GM19351 (cell line): ENCODE measurements around the gene RHBDL1.

Source experiments
- ATAC-seq: cut with Tn5 transposase; IDR thresholded peaks from one replicate; pipeline ENCODE4 v1.9.1; 2021; ENCODE audit warnings: mild to moderate bottlenecking, moderate library complexity; ENCODE audit not compliant: unreplicated experiment

RHBDL1 gene

DNA sequence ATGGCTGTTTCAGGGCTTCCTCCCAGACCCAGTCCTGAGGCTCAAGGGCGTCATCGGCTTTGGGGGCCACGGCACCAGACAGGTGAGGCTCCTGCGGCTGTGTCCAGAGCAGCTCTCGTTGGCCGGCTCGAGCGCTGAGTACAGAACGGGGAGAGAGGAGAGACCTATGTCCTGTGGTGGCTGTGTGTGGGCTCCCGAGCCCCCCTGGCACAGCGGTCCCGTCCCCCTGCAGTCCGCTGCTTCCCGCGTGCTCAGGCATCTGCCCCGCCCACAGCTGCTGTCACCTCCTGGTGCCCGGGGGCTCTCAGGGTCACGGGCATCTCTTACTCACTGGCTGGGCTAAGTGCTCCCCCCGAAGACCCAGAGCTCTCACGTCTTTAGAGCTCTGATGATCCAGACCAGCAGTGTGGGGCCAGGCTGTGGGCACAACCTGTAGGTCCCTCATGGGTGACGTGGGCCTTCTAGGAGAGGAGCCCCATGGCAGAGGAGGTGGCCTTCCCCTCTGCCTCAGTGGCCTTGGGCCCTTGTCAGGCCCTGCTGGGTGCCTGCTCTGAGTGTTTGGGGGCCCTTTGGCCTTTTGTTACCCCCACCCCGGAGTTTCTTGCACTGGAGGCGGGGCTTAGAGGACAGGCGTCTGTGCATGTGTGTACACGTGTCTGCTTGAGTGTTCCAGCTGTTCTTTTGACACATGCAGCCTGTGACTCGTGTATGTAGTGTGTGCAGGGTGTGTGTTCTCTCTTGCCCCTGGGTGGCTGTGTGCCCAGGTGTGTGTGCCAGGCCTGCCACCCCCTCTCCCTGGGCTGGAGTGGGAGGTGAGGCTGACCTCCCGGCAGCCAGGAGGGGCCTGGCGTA lies 22.8 kb upstream of the RHBDL1 start:
- no peak for ATAC-seq

DNA sequence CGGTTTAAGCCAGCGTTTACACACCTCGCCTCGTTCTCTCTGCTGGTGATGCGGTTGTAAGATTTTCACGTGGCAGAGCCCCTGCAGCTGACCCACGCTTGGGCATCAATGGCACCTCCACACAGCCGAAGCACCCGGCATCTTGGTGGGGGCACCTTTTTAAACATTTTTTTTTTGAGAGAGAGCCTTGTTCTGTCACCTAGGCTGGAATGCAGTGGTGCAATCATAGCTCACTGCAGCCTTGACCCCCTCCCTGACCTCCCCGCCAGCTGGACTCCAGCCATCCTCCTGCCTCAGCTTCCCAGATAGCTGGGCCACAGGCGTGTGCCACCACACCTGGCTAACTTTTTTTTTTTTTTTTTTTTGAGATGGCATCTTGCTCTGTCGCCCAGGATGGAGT lies 21.4 kb upstream of the RHBDL1 start:
- ATAC-seq, result no peak

DNA sequence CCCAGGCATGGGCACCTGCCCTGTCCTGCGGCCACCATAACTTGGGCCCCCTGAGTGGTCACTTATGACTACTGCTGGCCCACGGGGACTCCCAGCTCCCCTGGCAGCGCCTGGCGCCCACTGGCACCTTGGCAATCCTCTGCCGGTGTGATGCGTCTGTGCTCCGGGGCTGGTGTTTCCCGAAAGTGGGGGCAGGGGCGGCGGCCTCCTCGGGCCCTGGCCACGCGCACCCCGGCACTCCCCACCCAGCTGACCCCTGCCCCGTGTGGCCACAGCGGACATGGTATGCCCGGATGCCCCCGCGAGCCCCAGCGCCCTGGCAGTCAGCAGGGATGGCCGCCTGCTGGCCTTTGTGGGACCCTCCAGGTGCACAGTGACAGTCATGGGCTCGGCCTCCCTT lies 18.0 kb upstream of the RHBDL1 start:
- ATAC-seq, result no peak

DNA sequence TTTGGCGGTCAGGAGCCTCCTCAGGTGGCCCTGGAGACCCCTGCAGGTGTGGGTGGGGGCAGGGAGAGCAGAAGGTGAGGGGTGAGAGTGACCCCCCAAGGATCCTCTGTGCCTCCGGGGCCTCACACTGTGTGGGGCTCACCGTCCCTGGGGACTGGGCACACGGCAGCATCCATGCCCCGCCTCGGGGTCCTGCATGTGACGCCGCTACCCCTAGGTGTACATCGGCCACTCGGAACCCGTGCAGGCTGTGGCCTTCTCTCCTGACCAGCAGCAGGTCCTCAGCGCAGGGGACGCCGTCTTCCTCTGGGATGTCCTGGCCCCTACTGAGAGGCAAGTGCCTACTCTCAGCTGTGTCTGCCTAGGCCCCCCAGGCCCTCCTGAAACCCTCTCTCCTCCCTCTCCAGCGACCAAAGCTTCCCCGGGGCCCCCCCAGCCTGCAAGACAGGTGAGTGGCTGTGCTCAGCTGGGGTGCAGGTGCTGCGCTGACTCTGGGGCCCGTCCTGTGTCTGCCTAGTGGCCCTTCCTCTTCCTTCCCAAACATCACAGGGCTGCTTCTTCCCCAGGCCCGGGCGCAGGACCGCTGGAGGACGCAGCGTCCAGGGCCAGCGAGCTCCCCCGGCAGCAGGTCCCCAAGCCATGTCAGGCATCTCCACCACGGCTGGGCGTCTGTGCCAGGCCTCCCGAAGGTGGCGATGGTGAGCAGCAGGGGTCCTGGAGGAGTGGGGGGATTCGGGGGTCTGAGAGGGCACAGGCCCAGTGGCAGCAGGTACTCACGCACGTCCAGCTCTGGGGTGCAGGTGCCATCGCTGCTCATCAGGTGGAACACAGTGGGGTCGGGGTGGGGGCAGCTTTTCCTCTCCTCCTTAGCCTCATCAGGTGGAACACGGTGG lies 16.5 kb upstream of the RHBDL1 start:
- ATAC-seq, result no peak

DNA sequence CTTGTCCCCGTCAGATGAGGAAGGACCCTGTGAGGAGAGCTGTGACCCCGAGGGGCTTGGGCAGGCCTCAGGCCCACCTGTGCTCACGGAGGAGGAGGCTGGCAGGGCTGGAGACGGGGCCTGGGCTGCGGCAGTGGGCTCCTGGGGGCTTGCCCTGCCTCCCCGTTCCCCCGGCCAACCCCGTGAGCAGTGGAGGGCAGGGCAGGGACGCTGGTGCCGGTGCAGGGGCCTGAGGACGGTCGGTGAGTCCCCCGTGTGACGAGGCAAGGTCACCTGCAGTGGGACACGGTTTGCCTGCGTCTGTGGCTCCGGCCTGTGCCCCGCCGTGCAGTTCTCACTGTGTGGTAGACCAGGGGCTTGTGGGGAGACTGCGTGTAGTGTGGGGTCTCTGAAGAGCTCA lies 15.9 kb upstream of the RHBDL1 start:
- ATAC-seq, result no peak

DNA sequence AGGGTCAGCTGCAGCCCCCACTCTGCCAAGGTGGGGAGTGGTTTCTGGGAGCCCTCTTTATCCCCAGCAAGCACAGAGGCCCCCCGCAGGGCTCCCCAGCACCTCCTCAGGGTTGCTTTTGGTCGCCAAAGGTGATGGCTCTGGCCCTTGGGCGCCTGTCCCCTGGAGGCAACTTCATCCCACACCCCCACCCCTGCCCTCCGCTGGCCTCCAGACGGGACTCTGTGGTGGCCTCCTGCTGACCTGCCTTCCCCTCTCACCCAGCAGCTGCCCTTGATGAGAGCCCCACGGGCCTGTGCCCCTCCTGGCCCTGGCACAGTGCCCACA lies 15.4 kb upstream of the RHBDL1 start:
- no peak for ATAC-seq

DNA sequence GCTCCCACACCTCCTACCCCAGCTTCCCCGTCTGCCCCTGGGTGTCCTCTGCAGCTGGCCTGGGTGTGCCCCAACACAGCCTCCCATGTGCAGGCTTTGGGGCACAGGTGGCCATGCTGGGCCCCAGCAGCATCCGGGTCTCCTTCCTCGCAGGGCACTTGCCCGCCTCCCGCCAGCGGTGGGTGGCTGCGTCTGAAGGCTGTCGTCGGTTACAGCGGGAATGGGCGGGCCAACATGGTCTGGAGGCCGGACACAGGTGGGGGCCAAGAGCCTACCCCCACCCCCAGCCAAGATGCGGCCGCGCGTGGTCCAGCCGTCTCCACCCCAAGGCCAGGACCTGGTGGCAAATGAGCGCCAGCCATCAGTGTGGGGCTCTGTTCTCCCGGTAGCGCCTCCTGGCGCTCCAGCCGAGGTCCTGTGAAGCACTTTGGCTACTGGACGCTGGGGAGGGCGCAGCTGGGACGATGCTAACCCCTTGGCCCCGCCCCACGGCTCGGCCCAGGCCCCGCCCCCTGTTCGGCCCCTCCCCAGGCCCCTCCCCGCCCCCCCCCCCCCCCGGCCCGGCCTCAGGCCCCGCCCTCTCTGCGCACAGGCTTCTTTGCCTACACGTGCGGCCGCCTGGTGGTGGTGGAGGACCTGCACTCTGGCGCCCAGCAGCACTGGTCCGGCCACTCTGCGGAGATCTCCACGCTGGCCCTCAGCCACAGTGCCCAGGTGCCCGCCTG lies 14.8 kb upstream of the RHBDL1 start:
- peak; percentile 63 for ATAC-seq

DNA sequence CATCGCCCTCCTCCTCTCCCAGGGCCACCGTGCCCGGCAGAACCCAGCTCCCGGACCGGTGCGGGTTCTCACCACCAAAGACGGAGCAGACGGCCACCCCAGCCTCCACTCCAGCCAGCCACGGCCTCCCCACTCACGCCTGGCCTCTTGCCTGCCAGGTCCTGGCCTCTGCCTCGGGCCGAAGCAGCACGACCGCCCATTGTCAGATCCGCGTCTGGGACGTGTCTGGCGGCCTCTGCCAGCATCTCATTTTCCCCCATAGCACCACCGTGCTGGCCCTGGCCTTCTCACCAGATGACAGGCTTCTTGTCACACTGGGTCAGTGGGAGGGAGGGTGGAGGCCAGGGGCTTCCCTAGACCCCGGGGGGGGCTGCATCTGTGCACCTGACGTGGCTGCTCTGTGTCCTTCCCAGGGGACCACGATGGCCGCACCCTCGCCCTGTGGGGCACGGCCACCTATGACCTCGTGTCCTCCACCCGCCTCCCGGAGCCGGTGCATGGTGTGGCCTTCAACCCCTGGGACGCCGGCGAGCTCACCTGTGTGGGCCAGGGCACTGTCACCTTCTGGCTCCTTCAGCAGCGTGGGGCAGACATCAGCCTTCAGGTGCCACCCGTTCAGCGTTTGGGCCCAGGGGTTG lies 14.2 kb upstream of the RHBDL1 start:
- ATAC-seq, result no peak

DNA sequence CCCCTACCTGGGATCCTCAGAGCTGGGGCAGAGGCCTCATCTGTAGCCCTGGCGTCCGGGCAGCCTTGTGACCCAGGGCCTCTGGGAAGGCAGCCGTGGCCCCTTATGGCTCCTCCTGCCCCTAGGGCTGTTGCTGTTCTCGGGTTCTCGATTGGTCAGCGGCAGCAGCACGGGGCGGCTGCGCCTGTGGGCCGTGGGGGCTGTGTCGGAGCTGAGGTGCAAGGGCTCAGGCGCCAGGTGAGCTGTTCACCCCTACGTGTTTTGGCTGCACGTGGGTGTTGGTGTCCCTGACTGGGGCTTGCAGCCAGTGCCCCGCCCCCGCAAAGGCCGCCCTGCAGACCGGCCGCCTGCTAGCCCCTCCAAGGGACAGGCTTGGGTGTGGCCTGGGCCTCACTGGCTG lies 13.4 kb upstream of the RHBDL1 start:
- no peak for ATAC-seq

DNA sequence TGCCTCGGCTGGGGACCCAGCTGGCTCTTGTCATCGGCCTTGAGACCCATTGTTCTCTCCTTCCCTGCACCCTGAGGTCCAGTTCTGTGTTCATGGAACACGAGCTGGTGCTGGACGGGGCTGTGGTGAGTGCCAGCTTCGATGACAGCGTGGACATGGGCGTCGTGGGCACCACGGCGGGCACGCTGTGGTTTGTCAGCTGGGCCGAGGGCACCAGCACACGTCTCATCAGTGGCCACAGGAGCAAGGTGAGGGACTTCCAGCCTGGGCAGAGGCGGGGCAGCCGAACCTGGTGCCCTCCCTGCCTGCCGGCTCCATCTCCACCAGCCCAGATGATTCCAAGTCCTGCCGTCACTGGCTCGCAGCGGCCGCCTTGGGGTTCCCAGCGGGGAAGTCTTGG lies 12.9 kb upstream of the RHBDL1 start:
- no peak for ATAC-seq

DNA sequence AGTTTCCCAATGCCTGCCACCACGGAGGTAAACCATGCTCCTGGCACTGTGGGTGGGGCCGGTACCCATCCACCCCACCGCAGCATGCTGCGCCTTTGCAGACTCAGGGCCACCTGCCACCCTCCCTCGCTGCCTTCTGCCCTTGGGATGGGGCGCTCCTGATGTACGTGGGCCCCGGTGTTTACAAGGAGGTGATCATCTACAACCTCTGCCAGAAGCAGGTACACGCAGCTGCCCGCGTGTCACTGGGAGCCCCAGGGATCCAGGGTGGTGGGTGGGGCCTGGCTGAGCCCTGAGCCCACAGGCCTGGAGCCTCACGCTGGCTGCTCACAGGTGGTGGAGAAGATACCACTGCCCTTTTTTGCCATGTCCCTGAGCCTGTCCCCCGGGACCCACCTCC lies 8.9 kb upstream of the RHBDL1 start:
- ATAC-seq, result no peak

DNA sequence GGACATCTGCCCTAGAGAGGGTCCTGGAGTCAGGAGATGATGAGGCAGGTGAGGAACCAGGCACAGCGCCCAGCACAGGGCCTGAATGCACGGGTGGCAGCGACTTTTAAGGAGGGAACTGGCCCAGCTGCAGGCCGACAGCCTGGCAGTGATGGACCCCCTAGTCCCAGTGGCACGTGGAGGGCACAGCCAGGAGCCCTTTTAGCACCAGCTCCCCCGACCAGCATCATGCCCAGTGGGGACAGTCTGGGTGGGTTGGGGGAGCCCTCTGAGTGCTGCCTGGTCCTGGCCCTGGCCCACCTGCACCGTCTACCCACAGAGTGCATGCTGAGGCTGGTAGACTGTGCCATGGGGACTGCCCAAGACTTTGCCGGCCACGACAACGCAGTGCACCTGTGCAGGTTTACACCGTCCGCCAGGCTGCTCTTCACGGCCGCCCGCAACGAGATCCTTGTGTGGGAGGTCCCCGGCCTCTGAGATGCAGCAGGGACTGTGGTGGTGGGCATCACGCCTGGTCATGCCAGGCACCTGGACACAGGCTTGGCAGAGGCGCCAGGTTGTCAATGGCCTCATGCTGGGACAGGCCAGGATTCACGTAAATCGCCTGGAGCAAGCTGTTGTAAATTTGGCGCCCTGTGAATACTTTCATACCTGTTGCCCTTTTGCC lies 8.2 kb upstream of the RHBDL1 start:
- ATAC-seq, result no peak

DNA sequence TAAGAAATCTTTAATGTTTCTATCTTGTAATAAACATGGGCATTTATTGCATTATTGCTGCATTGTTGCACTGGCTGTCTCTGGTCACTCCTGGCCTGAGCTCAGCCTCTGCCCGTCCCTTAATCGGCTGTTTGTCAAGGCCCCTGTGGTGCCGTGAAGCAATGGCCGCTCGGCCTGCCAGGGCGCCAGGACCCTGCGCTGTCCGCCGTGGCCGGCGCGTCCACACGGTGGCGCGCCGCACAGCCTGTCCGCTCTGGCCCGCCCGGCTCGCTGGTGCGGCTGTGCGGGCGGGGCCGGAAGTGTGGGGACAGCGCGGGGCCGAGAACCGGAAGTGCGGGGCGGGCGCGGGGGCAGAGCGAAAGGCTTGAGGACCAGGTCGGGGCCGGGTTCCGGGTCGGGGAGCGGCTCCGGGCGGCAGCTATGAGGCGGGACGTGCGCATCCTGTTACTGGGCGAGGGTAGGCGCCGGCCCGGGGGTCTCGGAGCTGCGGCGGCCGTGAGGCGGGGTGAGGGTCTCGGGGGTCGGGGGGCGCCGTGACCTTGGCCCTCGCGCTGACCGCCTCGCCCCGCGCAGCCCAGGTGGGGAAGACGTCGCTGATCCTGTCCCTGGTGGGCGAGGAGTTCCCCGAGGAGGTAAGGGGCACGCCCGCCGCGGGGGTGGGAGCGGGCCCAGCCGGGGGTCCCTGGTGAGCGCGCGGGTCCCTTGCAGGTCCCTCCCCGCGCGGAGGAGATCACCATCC lies 7.5 kb upstream of the RHBDL1 start, which contains the start of gene RHOT2:
TSS of gene RHOT2 (plus strand) at position 353 of the 739 bp plus-strand sequence. CDS start at position 421, 68 bp downstream.
- peak; percentile 93 for ATAC-seq

DNA sequence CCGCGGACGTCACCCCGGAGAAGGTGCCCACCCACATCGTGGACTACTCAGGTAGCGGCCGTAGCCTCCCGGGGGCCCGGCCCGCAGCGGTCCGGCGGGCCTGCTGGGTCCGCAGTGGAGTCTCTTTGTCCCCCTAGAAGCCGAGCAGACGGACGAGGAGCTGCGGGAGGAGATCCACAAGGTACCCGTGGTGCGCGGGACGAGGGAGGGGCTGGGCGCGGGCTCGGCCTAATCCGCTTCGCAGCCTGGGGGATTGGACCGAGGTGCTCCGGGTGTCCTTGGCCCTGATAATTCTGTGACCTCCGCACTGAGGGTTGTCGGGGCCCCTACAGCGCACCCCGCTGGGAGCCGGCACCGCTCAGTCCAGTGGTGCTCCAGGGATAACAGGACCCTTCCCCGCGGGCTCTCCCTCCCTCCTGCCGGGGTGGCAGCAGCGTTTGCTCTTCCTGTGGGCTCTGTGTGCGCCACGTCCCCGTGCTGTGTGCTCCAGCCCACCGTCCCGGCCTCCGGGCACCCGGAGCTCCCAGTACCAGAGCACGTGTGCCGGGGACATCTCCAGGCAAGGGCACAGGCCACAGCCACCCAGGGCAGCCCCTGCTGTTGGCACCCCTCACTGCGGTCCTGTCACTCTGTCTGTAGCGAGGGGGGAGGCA lies 6.8 kb upstream of the RHBDL1 start:
- no peak for ATAC-seq

DNA sequence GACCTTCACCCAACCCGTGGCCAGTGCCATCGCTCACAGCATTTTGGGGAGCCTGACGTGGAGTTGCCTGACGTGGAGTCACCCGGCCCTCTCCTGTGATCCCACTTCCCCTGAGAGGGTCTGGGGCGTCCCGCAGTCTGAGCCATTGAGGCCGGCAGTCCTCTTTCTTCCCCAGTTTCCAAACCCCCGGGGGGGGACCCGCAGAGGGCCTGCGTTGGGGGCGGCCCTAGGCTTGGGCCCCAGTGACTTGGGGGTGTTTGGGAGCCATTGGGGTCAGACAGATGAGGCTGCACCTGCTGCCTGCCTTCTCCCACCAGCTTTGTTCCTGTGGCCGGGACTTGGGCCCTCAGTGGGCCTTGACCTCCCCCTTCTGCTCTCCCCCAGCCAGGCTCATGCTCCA lies 5.8 kb upstream of the RHBDL1 start:
- ATAC-seq, result no peak

DNA sequence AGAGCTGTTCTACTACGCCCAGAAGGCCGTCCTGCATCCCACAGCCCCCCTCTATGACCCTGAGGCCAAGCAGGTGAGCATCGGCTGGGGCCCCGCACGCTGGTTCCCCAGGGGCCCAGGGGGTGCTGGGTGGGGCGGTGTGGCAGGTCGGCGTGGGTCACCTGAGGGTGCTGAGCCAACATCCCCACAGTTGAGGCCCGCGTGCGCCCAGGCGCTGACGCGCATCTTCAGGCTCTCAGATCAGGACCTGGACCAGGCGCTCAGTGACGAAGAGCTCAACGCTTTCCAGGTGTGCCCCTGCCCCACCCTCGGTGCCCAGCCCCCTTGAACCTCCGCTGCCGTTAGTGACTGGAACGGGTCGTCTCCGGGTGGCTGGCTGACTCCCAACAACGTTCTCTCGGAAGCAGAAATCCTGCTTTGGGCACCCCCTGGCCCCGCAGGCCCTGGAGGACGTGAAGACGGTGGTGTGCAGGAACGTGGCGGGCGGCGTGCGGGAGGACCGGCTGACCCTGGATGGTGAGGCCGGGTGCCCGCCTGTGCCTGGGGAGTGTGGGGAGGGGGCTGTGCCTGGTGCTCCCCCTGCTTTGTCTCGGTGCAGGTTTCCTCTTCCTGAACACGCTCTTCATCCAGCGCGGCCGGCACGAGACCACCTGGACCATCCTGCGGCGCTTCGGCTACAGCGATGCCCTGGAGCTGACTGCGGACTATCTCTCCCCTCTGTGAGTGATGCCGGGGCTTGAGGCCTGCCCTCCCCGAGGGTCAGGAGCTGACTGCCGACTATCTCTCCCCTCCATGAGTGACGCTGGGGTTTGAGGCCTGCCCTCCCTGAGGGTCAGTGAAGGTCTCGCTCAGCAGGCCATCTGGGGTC lies 4.8 kb upstream of the RHBDL1 start:
- ATAC-seq, result no peak

DNA sequence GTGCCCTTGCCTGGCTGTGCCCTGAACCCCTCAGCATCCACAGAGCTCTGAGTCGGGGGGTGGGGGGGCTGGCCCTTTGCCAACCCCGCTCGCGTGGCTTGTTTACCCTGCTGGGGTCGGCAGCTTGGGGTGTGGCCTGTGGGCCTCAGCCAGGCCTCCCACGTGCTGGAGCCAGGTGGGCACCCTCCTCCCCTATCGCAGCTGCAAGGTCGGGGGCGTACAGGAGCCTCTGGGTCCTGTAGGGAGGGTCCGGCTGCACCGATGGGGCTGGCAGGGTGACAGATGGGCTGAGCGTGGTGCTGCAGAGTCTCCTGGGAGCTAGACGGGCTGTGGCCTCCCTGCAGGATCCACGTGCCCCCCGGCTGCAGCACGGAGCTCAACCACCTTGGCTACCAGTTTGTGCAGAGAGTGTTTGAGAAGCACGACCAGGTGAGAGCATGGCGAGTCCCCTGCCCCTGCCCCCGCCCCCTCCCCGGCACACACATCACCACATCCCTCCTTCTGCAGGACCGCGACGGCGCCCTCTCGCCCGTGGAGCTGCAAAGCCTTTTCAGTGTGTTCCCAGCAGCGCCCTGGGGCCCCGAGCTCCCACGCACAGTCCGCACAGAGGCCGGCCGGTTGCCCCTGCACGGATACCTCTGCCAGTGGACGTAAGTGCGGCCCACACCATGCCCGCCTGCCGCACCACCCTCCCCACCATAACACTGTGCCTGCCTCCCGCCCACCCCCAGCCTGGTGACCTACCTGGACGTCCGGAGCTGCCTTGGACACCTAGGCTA lies 3.9 kb upstream of the RHBDL1 start:
- ATAC-seq, result no peak
